ENCODE measurements around the gene JAG2.

DNA sequence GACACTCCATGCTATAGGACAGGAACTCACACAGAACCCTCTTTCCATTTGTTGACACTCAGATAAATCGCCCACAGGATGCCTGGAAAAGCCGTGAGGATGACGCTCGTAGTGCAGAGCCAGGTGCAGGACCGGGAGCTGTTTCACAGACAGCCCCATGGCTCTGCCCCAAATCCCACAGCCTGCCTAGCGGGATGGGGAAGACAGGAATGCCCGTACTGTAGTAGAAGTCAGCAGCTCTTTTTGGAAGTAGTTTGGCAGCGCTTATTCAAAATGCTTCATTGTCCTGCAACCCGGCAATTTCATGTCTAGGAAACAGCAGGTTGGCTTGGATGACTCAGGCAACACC, 41.6 kb downstream of the JAG2 start:
- no peak for TF ChIP-seq YY1 (IDR thresholded peaks at IDR 0.05; ENCODE audit: insufficient read depth, insufficient read length)
- no peak for TF ChIP-seq SUZ12 (IDR thresholded peaks at IDR 0.05; ENCODE audit: extremely low read depth, insufficient read depth, insufficient read length)
